Activated CD8-positive, alpha-beta memory T cell treated with anti-CD3 and anti-CD28 coated beads, Interleukin-2, amount 50 U/mL, for 1 hour (primary cell): ENCODE data around the gene PRKN.

ENCODE experiments used
- DNase-seq: peaks from one replicate; pipeline ENCODE4 v3.0.0-alpha.2; 2020; ENCODE audit errors: extremely low read depth

Gene PRKN

DNA sequence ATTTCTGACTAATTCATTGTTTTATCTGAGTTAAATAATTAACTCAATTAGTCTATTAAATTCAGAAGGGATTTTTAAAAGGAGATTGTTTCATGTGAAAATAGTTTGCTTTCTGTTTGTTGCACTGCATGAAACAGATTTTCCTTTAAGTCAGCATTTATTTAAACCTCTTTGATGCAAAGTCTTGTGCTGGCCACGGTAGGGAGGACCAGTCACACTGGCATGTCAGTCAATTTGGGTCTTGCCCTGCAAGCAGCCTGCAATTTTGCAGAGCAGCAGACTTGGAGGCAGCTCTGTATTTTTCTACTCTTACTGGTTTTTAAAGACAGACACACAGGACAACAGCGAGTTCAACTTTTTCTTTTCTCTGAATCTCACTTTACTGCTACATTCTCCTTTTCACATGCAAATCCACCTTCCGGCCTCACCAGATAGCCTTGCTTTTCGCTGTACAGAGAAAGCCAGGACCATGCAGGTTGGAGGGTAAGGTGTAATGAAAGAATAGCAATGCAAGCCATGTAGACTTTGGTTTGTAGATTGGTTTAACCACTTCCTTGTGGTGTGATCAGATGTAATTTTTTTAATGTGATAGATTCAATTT lies 763.8 kb downstream of the PRKN start:
- no peak for DNase-seq

DNA sequence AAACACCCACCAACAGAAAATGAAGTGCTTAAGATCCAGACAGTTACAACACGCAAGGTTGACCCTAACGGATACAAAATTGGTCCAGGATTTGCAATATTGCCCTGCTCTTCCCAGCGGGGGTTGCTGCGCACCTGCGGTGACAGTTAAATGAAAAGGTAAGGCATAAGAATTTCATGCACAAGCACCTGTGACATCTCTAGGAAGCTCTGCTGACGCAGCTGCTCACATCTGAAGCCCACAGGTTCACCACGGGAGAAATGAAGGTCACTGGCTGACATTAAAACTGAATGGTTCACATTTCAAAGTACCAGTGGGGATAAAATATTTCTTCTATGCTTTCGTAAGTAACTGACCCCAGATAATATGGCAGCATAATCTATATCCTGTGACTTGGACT lies 764.4 kb downstream of the PRKN start:
- no peak for DNase-seq

DNA sequence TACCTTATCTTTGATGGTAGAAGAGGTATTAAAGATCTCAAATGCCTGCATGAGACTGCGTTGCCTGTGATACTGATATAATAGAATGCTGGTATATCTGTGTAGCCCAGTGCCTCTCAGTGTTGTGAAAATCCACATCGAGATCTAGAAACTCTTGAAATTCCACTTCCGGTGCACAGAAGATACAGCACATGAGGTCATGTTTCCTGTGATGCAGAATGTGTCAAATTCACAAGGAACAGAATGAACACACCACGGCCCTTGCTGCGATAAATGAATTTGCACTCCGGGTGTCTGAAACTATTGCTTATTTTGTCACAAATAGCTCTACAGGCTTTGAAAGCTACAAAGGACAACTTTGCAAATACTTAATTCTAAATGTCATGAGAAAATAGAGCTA lies 765.8 kb downstream of the PRKN start:
- DNase-seq: no peak

DNA sequence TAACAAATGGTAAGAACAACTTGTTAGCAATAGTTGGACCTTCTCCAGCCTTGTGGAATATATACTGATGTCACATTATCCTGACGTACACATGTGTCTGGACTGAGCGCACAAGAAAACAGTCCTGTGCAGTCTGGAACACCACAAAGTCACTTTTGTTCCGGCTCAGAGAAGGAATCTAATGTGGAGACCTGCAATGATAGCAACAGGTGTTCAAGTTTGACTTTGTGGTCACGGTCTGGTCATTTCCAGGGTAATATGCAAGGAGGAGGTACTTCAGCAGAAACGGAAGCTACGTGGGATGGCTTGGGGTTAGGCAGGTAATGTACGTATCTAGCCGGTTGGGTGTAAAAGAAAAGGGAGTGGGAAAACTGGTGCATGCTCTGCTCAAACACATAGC lies 766.5 kb downstream of the PRKN start:
- no peak for DNase-seq

DNA sequence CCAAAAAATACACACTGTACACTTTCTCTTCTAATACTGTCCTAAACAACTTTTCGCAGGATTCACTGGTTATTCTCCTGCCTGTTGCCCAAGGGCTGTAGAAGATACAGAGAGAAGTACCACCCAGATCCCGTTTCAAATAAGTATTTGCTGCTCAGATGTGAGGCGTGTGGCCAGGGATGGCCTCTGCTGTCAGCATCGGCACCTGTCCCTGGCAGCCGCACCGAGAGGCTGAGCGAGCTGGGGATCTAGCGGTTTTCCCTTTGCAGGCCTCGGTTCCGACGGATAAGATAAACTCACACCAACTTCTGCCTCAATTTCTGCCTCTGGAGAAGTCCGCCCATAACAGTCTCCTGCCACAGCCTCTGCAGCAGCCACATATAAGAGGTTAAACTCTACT lies 768.5 kb downstream of the PRKN start:
- DNase-seq: no peak

DNA sequence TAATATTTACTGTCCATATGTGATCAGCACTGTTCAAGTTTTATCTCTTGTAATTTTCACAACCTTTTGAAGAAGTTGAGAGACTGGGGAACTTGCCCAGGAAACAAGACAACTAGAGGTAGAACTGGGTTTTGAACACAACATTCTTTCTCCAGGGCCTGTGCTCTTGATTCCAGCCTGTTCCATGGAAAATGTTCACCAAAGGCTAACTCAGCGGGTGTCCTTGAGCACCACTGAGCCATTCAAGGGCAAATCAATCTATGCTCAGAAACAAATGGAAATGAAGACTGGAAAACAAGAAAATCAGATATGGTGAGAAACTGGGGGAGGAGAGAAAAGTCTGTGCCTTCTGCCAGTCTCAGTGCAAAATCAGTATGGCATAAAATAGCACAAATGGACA lies 771.5 kb downstream of the PRKN start:
- DNase-seq: no peak

DNA sequence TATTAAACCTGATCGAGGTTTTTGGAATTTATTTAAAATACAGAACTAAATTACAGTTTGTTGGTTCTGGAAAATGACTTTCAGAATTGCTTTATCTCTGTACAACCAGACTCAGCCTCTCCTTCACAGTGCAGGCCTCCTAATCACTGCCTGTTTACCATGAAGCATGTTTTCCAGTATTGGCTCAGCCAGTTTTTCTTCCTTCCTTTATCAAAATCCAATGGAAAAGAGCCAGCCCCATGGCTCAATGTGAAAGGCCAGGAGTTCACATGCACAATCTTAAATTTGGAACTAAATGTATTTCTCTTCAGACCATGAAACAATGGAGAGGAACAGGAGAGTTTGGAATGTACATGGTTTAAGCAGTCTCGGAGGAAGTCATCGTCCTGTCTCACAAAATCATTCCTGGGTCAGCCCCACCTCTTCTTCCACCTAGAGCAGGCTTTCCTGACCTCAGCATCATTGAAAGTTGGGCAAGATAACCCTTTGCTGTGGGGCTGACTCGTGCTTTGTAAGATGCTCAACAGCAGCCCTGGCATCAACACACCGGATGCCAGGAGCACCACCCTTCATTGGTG lies 772.8 kb downstream of the PRKN start:
- no peak for DNase-seq

DNA sequence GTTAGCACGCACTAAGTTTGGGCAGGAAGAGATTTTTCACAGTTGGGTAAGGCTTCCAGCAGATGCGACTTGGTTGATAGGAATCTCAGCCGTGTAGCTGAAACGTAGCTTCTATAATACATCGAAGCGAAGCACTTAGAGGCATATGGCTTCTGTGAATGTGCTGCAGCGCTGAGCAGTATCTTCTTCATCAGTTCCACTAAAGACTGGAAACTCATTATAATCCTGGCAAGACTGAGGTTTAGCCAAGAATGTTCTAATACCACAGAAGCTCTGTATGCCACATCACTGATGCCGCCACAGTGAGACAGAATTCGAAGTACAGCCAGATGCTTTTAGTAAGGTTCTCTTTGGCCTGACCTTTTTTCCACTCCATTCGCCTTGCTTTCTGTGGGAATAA lies 773.5 kb downstream of the PRKN start:
- no peak for DNase-seq

DNA sequence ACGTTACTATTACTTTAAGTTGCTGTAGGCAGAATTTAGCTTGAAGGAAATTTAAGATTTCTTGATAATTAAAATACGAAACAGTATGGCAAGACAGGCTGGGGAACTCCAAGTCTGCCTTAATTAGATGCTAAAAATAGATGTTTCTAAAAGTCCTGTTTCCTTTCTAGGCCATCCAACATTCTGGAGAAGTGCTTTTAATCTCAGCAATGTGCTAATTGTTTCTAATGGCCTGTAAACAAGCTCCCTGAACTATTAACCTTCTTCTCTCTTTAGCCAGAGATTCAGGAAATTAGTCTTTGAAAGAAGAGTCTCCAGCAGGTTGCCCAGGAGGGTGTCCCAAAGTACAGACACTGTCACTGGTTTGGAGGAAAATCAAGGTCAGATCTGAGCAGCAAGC lies 776.4 kb downstream of the PRKN start:
- no peak for DNase-seq

DNA sequence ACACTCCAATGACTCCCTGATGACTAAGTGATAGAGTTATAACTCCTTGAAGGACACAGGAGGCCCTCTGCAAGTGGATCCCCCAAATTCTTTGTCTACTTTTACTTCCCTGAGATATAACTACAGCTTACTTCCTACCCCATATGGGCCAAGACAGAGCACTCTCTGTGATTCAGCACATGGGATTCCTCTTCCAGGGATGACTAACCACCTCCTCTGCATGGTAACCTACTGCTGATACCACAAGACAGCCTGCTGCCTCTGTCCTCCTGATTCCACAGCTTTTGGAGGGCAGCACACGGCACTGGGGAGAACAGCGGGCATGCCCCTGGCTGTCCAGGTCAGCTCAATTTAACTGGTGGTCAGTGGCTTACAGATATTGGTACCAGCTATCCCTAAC lies 778.0 kb downstream of the PRKN start:
- DNase-seq: no peak

DNA sequence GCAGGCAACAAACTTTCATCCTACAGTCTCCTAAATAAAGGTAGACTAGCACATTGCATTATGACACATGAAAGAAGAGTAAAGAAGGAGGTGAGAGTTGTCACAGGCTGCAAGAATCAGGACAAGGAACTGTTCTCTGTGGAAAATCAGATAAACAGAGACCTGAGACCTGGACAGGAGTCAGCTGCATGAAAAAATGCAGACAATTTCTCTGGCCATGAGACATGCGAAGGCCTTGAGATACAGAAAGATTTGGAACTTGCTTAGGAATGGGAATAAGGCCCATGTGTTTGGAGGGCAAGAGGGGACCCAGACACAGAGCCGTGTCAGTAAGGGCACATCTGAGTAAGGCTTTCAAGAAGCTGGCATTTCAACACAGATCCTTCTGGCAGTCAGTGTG lies 779.1 kb downstream of the PRKN start:
- no peak for DNase-seq

DNA sequence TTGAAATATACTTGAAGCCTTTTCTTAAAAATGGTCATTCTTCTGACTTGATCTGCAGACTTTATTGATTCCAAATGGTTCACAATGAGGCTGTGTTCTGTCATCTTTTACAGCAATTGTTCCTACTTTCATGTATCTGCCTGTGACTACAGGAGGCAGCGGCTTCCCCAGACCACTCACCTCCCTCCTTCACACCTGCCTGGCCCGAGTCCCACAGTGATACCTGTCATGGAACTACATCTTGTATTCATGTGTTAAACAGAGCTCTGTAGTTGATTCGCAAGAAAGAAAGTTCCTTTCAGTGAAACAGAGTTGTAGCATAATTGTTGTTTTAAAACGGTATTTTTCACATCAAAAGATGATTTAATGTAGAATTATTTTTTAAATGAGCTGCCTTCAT lies 780.2 kb downstream of the PRKN start:
- DNase-seq: no peak

DNA sequence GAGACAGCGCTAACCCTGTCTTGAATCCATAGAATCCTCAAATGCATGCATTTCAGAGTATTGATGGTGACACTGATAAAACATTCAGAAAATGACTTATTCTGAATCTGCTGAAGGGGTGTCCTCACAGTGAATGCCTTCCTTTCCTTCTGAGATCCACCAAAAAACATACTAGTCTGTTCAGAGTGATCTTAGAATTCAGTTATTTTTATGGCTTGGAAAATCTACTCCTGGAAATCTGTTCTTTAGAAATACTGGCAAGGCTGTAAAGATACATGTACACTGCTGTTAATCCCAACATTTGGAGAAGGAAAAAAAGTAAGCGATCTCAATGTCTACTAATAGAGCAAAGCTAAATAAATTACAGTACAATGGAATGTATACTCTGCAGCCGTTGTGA lies 781.1 kb downstream of the PRKN start:
- DNase-seq: no peak

DNA sequence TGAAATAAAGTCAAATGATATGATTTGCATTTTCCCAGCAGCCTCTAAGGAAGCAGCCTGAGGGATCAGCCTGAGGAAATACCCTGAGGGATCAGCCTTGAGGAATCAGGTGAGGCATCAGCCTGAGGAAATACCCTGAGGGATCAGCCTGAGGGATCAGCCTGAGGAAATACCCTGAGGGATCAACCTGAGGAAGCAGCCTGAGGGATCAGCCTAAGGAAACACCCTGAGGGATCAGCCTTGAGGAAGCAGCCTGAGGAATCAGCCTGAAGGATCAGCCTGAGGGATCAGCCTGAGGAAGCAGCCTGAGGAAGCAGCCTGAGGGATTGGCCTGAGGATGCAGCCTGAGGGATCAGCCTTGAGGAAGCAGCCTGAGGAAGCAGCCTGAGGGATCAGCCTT lies 784.0 kb downstream of the PRKN start:
- DNase-seq: no peak

DNA sequence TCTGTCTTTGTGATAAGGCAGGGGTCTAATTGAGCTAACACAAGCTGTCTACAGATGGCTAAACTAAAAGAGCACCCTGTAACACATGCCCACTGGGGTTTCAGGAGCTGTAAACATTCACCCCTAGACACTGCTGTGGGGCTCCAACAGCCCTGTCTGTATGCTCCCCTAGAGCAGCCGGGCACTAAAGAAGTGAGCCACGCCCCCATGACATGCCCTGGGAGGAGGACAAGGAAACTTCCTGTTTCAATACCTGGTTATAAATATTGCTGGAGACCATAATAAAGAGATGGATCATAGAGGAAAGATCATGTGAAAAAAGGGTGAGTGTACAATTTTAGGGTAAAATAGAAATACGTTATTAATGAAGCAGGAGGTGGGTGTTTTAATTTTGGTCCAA lies 786.0 kb downstream of the PRKN start:
- DNase-seq: no peak

DNA sequence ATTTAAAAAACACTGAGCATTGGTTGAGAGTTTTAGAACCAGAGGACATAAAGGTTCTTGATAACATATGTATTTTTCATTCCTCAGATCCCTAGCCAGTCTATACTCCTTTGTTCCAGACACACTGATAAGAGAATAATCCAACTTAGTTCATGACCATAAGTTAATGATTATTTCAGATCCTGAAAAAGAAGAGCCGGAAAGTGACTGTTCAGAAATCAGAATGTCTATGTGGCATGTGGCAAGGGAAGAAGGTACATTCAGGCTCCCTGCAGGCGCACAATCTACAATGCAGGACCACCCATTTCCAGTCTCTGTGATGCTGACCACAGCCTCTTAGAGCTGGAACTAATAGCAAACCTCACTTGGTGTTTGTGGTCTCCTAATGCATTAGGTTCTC lies 787.0 kb downstream of the PRKN start:
- DNase-seq: no peak

DNA sequence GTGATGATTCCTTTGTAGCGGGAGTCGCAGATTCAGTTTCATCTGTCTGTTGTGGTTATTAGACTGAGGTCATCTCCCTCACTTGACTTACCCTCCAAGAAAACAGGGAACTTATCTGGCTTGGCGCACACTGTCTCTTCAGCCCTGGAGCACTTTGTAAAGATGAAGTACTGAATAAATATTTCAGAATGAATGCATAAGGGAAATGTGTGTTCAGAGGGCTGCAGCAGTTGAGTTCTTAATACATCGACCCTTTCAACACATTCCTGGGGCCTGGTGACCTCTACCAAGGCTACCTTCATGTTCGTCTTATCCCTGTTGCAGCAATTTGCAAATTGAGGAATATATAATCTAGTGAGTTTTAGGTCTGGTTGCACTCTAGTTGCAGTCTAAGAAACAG lies 801.2 kb downstream of the PRKN start:
- no peak for DNase-seq

DNA sequence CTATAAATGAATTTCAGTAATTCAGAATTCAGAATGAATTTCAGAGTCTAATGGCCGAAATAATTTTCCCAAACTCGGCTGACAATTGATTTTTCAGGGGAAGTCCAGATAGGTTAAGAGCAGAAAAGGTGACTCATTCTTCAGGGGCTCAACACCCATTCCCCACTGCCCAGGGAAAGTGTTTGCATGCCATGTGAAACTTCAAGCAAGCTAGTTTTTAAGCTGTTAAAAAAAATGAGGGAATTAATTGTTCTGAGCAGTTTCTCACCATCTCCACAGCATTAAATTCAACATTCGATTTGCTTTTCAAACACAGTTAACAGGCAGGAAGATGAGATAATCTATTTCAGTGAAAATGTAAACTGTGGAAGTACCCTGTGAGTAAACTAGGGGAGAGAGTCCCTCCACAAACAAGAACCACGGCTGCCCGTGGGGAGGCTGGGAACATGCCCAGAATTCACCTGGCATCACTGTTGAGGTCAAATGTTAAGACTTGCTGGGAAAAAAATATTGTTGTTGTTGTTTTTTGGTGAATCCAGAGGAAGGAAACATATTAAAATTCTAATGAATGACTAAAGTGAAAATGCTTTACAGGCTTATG lies 803.0 kb downstream of the PRKN start:
- no peak for DNase-seq

DNA sequence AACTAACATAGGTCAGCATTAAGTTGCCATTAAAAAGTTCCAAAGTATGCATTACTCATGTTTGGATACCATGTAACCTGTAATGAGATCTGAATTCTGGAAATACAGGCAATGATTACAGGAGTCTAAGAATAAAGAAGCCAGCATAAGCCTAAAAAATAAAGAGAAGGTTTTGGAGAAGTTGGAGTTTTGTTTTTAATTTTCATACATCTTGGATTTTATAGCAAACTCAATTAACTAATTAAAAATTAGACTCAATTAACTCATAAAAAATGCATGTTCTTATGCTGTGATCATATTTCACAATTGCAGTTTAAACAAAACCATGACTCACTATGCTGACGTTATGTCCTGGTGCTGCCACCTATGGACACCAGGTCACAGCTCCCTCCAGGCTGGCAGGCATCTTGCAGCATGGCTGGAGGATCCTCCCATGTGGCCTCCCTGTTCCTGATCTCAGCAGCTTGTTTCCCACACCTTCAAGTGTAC lies 804.9 kb downstream of the PRKN start:
- no peak for DNase-seq

DNA sequence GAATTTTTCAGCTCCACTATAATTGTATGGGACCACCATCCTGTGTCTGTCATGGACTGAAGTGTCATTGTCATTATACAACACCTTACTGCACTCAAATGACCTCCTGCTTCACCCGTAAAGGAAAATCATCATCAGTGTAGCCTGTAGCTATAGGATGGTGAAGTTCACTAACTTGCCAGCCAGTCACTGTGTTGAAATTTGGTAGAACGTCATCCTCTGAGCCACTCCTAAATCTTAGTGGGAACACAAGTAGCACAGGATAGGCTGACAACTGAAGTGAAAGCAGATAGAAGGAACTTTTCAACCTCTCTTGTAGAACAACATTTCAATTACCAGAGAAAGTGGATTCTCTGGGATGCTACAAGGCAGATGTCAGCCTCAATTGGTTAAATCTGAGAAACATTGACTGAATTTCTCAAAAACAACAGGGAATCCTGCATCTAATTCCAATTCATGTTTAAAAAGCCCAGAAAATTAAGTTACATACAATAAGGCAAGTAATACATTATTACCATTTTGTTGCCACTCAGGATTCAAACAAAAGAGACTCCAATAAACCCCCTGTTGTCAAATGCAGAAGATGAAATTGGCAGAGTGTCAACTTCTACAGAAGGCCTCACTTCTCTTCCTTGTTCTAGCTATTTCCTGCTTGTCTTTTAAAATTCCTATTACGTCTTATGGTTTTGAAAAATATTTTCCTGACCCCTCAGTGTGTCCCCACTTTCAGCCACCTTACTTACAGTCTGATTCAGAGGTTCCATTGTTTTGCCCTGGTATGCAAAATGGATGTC lies 805.8 kb downstream of the PRKN start:
- no peak for DNase-seq

DNA sequence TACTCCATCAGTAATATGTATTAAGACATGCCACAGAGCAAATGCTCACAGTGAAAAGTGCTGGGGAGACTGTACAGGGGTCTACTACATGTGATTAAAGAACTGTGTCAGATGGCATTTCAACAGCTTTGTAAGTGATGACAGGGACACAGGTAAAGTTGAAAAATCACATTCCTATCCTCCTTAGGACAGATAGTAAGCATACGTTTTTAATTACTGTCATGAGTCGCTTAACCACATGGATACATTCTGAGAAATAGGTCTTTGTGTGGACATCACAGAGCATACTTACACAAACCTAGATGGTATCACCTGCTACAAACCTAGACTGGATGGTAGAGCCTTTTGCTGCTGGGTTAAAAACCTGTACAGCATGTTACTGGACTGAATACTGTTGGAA lies 807.9 kb downstream of the PRKN start:
- no peak for DNase-seq

DNA sequence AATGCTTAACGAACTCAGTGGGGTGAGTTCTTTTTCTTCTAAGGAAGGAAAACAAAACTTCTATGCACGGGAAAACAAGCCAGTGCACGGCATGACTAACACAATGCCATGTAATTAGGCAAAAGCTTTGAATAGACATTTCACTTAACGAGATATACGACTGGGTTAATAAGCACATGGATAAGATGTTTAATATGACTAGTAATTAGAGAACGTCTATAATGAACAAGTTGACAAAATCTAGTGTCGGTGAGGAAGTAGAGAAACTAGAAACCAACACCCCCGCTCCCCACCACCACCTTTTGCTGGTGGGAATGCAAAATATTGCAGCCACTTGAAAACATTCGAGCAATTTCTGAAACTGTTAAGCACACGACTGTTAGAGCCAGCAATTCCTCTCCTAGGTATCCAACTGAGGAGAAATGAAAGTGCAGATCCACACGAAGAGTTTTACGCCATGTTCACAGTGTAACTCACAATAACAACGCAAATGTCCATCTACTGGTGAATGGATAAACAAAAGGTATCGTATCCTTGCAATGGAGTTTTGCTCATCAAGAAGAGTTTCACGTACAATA lies 808.8 kb downstream of the PRKN start:
- DNase-seq: no peak

DNA sequence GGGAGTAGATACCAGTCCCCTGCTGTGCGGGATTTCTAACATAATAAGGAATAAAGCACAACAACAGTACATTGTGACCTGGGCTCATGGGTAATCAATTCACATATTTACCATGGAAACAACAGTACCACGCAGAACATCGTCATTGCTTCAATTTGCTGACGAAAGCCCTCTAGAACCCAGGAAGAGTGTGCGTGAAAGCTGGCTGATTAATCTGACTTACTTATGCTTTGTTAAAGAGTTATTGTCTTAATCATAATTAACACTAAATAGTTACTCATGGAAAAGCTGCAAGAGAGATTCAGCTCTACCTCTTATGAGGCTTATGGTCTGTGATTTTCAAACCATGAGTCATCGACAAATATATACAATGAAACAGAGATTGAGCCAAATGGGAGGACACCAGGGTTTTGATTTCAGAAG lies 809.4 kb downstream of the PRKN start:
- no peak for DNase-seq
